SK-N-SH treated with all-trans-retinoic acid at 6 μM for 48 hours (cell line): ENCODE measurements around the gene TMEM63A.

Source experiments
- ATAC-seq: fragments of 200-7000 bp; cut with Tn5 transposase; 3 replicates; pipeline ENCODE4 v1.9.1; 2020; ENCODE audit warnings: mild to moderate bottlenecking, moderate library complexity
- BACH2 ChIP-seq: fragments of 250-450 bp; sonication (Bioruptor Pico); IDR thresholded peaks from 2 replicates; pipeline ENCODE4 v1.9.0; 2021; ENCODE audit warnings: mild to moderate bottlenecking, borderline replicate concordance
- CSRNP3 ChIP-seq: fragments of 250-450 bp; sonication (Bioruptor Pico); IDR thresholded peaks from 2 replicates; pipeline ENCODE4 v1.5.1; 2021; ENCODE audit warnings: mild to moderate bottlenecking, moderate library complexity
- ESRRG ChIP-seq: fragments of 250-450 bp; sonication (Bioruptor Pico); IDR thresholded peaks from 2 replicates; pipeline ENCODE4 v1.6.1; 2021; ENCODE audit warnings: mild to moderate bottlenecking
- GLIS3 ChIP-seq: fragments of 250-450 bp; sonication (Bioruptor Pico); IDR thresholded peaks from 2 replicates; pipeline ENCODE4 v1.5.0; 2020; ENCODE audit warnings: mild to moderate bottlenecking, moderate library complexity
- ISL1 ChIP-seq: fragments of 250-450 bp; sonication (Bioruptor Pico); IDR thresholded peaks from 2 replicates; pipeline ENCODE4 v2.1.2; 2022; ENCODE audit warnings: mild to moderate bottlenecking, moderate library complexity
- OSR1 ChIP-seq: fragments of 250-450 bp; sonication (Bioruptor Pico); IDR thresholded peaks from 2 replicates; pipeline ENCODE4 v1.8.0; 2022; ENCODE audit warnings: moderate library complexity, mild to moderate bottlenecking, inconsistent platforms
- PATZ1 ChIP-seq: fragments of 250-450 bp; sonication (Bioruptor Pico); IDR thresholded peaks from 2 replicates; pipeline ENCODE4 v1.8.0; 2020; ENCODE audit warnings: mild to moderate bottlenecking, moderate library complexity, borderline replicate concordance
- POU6F1 ChIP-seq: fragments of 250-450 bp; sonication (Bioruptor Pico); IDR thresholded peaks from 2 replicates; pipeline ENCODE4 v1.8.0; 2021; ENCODE audit warnings: low read depth, mild to moderate bottlenecking, moderate library complexity, borderline replicate concordance
- PPARA ChIP-seq: fragments of 250-450 bp; sonication (Bioruptor Pico); IDR thresholded peaks from 2 replicates; pipeline ENCODE4 v1.5.0; 2020; ENCODE audit warnings: mild to moderate bottlenecking, borderline replicate concordance
- RARB ChIP-seq: fragments of 250-450 bp; sonication (Bioruptor Pico); IDR thresholded peaks from 2 replicates; pipeline ENCODE4 v1.8.0; 2021; ENCODE audit warnings: mild to moderate bottlenecking, moderate library complexity
- SNAI2 ChIP-seq: fragments of 250-450 bp; sonication (Bioruptor Pico); IDR thresholded peaks from 2 replicates; pipeline ENCODE4 v1.5.0; 2020; ENCODE audit warnings: mild to moderate bottlenecking, moderate library complexity
- ZC3H10 ChIP-seq: fragments of 250-450 bp; sonication (Bioruptor Pico); IDR thresholded peaks from 2 replicates; pipeline ENCODE4 v1.5.1; 2021; ENCODE audit warnings: mild to moderate bottlenecking, moderate library complexity
- ZFP30 ChIP-seq: fragments of 450-650 bp; formaldehyde crosslinking; IDR thresholded peaks from 2 replicates; pipeline ENCODE4 v1.5.0; 2022; ENCODE audit warnings: mild to moderate bottlenecking, moderate library complexity
- ZNF565 ChIP-seq: fragments of 450-650 bp; formaldehyde crosslinking; conservative IDR thresholded peaks from 2 replicates; pipeline ENCODE4 v1.5.0; 2020; ENCODE audit warnings: low read depth, mild to moderate bottlenecking, moderate library complexity
- ZNF70 ChIP-seq: fragments of 450-650 bp; formaldehyde crosslinking; IDR thresholded peaks from 2 replicates; pipeline ENCODE4 v1.5.0; 2020; ENCODE audit warnings: mild to moderate bottlenecking, moderate library complexity
- ZNF8 ChIP-seq: fragments of 450-650 bp; formaldehyde crosslinking; IDR thresholded peaks from 2 replicates; pipeline ENCODE4 v1.5.0; 2020; ENCODE audit warnings: mild to moderate bottlenecking, moderate library complexity
- TF ChIP-seq, protein P1 (sequence below): fragments of 250-450 bp; sonication (Bioruptor Pico); IDR thresholded peaks from 2 replicates; pipeline ENCODE4 v1.5.1; 2020; ENCODE audit warnings: low read depth, mild to moderate bottlenecking, moderate library complexity
- TF ChIP-seq, protein P2 (sequence below): fragments of 250-450 bp; sonication (Bioruptor Pico); IDR thresholded peaks from 2 replicates; pipeline ENCODE4 v1.5.0; 2020; ENCODE audit warnings: mild to moderate bottlenecking, moderate library complexity

Gene TMEM63A

DNA sequence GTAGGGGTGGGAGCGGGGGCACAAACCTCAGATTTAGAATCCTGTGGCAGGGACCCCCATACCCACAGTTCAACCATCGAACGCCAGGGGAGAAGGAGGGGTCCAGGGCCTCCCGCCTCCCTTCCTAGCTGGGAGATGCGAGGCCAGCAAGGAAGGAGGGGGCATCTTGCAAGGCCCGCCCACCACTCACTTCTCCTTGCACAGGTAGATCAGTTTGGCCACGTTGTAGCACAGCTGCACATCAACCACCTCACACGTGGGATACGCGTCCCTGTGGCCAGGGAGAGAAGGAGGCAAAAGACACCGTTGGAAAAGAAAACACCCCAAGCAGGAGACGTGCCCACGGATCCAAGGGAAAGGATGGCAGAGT is 19.6 kb downstream of the TMEM63A start (continued):
- no peak for TF ChIP-seq CSRNP3 (CRISPR knock-in tag)

- TF ChIP-seq ESRRG, result no peak
- no peak for TF ChIP-seq ZNF565 (CRISPR knock-in tag)
- TF ChIP-seq, protein P1, sequence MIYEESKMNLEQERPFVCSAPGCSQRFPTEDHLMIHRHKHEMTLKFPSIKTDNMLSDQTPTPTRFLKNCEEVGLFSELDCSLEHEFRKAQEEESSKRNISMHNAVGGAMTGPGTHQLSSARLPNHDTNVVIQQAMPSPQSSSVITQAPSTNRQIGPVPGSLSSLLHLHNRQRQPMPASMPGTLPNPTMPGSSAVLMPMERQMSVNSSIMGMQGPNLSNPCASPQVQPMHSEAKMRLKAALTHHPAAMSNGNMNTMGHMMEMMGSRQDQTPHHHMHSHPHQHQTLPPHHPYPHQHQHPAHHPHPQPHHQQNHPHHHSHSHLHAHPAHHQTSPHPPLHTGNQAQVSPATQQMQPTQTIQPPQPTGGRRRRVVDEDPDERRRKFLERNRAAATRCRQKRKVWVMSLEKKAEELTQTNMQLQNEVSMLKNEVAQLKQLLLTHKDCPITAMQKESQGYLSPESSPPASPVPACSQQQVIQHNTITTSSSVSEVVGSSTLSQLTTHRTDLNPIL (CRISPR knock-in tag), result no peak
- no peak for TF ChIP-seq ZNF8 (CRISPR knock-in tag)
- TF ChIP-seq PPARA (CRISPR knock-in tag), result no peak
- TF ChIP-seq, all 23 proteins: peak for 0
- ATAC-seq, result no peak
Observed at GRCh38 chr1:225861834-225862580, 20.2 kb downstream of the TMEM63A start.

- no peak for ATAC-seq
- no peak for TF ChIP-seq ZFP30
- TF ChIP-seq, protein P2, sequence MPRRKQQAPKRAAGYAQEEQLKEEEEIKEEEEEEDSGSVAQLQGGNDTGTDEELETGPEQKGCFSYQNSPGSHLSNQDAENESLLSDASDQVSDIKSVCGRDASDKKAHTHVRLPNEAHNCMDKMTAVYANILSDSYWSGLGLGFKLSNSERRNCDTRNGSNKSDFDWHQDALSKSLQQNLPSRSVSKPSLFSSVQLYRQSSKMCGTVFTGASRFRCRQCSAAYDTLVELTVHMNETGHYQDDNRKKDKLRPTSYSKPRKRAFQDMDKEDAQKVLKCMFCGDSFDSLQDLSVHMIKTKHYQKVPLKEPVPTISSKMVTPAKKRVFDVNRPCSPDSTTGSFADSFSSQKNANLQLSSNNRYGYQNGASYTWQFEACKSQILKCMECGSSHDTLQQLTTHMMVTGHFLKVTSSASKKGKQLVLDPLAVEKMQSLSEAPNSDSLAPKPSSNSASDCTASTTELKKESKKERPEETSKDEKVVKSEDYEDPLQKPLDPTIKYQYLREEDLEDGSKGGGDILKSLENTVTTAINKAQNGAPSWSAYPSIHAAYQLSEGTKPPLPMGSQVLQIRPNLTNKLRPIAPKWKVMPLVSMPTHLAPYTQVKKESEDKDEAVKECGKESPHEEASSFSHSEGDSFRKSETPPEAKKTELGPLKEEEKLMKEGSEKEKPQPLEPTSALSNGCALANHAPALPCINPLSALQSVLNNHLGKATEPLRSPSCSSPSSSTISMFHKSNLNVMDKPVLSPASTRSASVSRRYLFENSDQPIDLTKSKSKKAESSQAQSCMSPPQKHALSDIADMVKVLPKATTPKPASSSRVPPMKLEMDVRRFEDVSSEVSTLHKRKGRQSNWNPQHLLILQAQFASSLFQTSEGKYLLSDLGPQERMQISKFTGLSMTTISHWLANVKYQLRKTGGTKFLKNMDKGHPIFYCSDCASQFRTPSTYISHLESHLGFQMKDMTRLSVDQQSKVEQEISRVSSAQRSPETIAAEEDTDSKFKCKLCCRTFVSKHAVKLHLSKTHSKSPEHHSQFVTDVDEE (CRISPR knock-in tag), result no peak
- no peak for TF ChIP-seq BACH2
- no peak for TF ChIP-seq GLIS3 (CRISPR knock-in tag)
- TF ChIP-seq ISL1 (CRISPR knock-in tag), result no peak
Observed at GRCh38 chr1:225860876-225861441, 21.2 kb downstream of the TMEM63A start.

GRCh38 chr1:225860107-225860506 is 22.1 kb downstream of the TMEM63A start:
- no peak for ATAC-seq

More at GRCh38 chr1:225860107-225860506, 22.1 kb downstream of the TMEM63A start:
- TF ChIP-seq ZFP30, result no peak
- TF ChIP-seq RARB (CRISPR knock-in tag), result no peak
- no peak for TF ChIP-seq OSR1
- no peak for TF ChIP-seq ISL1 (CRISPR knock-in tag)
- no peak for TF ChIP-seq ZNF70
- TF ChIP-seq, protein P1 (CRISPR knock-in tag), result no peak
- TF ChIP-seq ESRRG, result no peak
- TF ChIP-seq, protein P2 (CRISPR knock-in tag), result no peak
- no peak for TF ChIP-seq ZNF8 (CRISPR knock-in tag)
- no peak for TF ChIP-seq PPARA (CRISPR knock-in tag)
- no peak for TF ChIP-seq POU6F1 (CRISPR knock-in tag)
- no peak for TF ChIP-seq ZC3H10 (CRISPR knock-in tag)
- TF ChIP-seq SNAI2, result no peak
- TF ChIP-seq PATZ1 (CRISPR knock-in tag), result no peak
